Right atrium auricular region (tissue), 2 donors: ENCODE data around the gene WDR45. TPM values are rescaled to one million over a fixed set of nuclear protein-coding genes. Genes with fewer than 3 reads are reported as not detected.

Experiments used
- DNase-seq: peaks from one replicate; pipeline ENCODE4 v3.0.0-alpha.2; 2019; ENCODE audit warnings: low spot score
- H3K27ac ChIP-seq, 2 donors: fragments of 200-600 bp; sonication (generic); 1 replicate in 1 of 2; 2 replicates in 1 of 2; pipeline ENCODE4 v1.5.1; 2016 to 2019
- H3K27me3 ChIP-seq, 2 donors: fragments of 200-600 bp; sonication (generic); one replicate each; pipeline versions ENCODE4 v1.5.1 to v1.6.0; 2017 to 2019
- H3K36me3 ChIP-seq: fragments of 200-600 bp; sonication (generic); one replicate; pipeline ENCODE4 v1.5.1; 2016
- H3K4me1 ChIP-seq, 2 donors: fragments of 200-600 bp; sonication (generic); one replicate each; pipeline versions ENCODE4 v1.5.1 to v1.6.0; 2017 to 2019
- H3K4me3 ChIP-seq, 2 donors: fragments of 200-600 bp; sonication (generic); 1 replicate in 1 of 2; 2 replicates in 1 of 2; pipeline ENCODE4 v1.5.1; 2017 to 2019; ENCODE audit warnings: mild to moderate bottlenecking in 1 of 2, moderate library complexity in 1 of 2
- H3K9me3 ChIP-seq, 2 donors: fragments of 200-600 bp; sonication (generic); one replicate each; pipeline ENCODE4 v1.5.1; 2019
- total RNA-seq, 2 donors: library from RNA; depleted of rRNA; stranded (reverse); fragments of >200 nt; gene quantifications; one replicate each; pipeline ENCODE4 v1.1.0, GENCODE V29; 2016
- TF ChIP-seq, protein P1 (sequence below), 2 donors: fragments of 200-600 bp; sonication (generic); IDR thresholded peaks; one replicate each; pipeline ENCODE4 v1.5.1; 2019; ENCODE audit warnings: antibody characterized with exemption in 2 of 2

Gene WDR45
- total RNA-seq, 2 donors from 2014 or later = 78.3 to 117 TPM

DNA sequence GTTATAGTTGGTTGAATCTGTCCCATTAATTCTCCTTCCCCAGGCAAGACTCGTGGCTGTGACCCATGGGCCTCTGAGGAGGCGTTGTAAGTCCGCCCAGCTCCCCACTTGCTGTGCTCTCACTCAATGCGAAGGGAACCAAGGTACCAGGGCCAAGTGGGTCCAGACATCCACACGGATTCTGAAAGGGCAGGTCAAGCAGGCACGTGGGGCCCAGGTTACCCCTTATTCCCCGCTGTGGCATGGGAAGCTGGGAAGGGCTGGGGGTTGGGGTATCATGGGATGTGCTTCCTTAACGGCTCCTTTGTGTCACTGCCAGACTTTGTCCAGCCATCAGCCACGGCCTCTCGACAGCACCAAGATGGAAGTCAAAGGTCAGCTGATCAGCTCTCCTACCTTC, 17.8 kb downstream of the WDR45 start:
- H3K27me3 ChIP-seq = no peaks in the 10 kb centered on the region
- no peaks in the 10 kb centered on the region for H3K9me3 ChIP-seq
- no peaks in the 10 kb centered on the region for H3K36me3 ChIP-seq
- TF ChIP-seq, protein P1, sequence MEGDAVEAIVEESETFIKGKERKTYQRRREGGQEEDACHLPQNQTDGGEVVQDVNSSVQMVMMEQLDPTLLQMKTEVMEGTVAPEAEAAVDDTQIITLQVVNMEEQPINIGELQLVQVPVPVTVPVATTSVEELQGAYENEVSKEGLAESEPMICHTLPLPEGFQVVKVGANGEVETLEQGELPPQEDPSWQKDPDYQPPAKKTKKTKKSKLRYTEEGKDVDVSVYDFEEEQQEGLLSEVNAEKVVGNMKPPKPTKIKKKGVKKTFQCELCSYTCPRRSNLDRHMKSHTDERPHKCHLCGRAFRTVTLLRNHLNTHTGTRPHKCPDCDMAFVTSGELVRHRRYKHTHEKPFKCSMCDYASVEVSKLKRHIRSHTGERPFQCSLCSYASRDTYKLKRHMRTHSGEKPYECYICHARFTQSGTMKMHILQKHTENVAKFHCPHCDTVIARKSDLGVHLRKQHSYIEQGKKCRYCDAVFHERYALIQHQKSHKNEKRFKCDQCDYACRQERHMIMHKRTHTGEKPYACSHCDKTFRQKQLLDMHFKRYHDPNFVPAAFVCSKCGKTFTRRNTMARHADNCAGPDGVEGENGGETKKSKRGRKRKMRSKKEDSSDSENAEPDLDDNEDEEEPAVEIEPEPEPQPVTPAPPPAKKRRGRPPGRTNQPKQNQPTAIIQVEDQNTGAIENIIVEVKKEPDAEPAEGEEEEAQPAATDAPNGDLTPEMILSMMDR (IDR thresholded peaks at IDR 0.05) = no peak
- DNase-seq = no peak
- H3K4me3 ChIP-seq = no peak overlapping the region
- no peak overlapping the region for H3K27ac ChIP-seq
- H3K4me1 ChIP-seq = no peaks in the 10 kb centered on the region

DNA sequence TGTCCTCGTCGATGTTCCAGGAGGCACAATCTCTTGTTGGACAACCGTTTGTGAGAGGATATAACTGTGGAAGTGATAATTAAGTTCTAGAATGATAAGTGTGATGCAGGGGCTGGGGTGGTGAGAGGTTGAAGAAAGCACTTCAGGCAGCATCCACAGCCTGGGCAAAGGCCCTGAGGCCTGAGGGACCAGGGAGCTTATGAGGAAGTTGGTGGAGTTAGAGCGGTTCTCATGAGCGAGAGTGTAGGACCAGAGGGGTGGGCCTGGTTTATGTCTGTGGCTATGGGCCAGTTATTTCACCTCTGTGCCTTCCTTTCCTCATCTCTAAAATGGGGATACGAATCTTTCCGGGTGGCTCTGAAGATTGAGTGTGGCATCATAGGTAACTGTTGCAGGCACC, 18.2 kb downstream of the WDR45 start:
- Histone ChIP-seq H3K27me3 (no peaks in the 10 kb centered on the region), H3K4me3 (no peak overlapping the region), H3K9me3 (no peaks in the 10 kb centered on the region), H3K36me3 (no peaks in the 10 kb centered on the region), H3K27ac (no peak overlapping the region), H3K4me1 (no peaks in the 10 kb centered on the region)
- DNase-seq = no peak
- TF ChIP-seq, protein P1 (IDR thresholded peaks at IDR 0.05) = no peak

DNA sequence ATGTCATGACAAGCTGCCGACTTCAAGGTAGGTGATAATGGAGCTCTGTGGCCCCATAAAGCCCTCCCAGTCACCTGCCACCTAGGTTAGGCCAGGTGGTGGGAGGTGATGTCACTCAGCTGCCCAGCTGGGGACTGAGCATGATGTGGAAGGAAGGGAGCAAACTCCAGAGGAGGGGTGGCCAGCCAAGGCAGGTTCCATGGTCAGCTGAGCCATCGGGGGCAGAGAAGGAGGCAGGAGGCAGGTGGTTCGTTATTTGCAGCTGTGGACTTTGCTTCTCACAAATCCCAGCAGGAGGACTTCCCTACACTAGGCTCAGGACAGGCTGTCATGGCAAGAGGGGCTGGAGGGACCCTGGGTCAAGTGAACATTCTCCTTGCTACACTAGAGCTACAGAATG, 18.8 kb downstream of the WDR45 start:
- DNase-seq = no peak
- TF ChIP-seq, protein P1 (IDR thresholded peaks at IDR 0.05) = no peak
- H3K36me3 ChIP-seq = no peaks in the 10 kb centered on the region
- H3K4me1 ChIP-seq = no peaks in the 10 kb centered on the region
- H3K27ac ChIP-seq = no peak overlapping the region
- H3K27me3 ChIP-seq = no peaks in the 10 kb centered on the region
- H3K4me3 ChIP-seq = no peak overlapping the region
- no peaks in the 10 kb centered on the region for H3K9me3 ChIP-seq

- TF ChIP-seq, protein P1 (IDR thresholded peaks at IDR 0.05) = no peak
Measured at GRCh38 chrX:49059681-49060085, 20.0 kb downstream of the WDR45 start.

GRCh38 chrX:49059201-49059600, 20.5 kb downstream of the WDR45 start:
- H3K4me3 ChIP-seq = no peak overlapping the region
- H3K27ac ChIP-seq = no peak overlapping the region
- H3K9me3 ChIP-seq = no peaks in the 10 kb centered on the region
- no peaks in the 10 kb centered on the region for H3K36me3 ChIP-seq
- H3K27me3 ChIP-seq = no peaks in the 10 kb centered on the region
- no peaks in the 10 kb centered on the region for H3K4me1 ChIP-seq
- TF ChIP-seq, protein P1 (IDR thresholded peaks at IDR 0.05) = no peak
- no peak for DNase-seq

More at GRCh38 chrX:49059681-49060085, 20.0 kb downstream of the WDR45 start:
- no peak overlapping the region for H3K27ac ChIP-seq
- DNase-seq = no peak
- H3K4me1 ChIP-seq = no peaks in the 10 kb centered on the region
- H3K4me3 ChIP-seq = no peak overlapping the region
- H3K27me3 ChIP-seq = no peaks in the 10 kb centered on the region
- H3K36me3 ChIP-seq = no peaks in the 10 kb centered on the region
- H3K9me3 ChIP-seq = no peaks in the 10 kb centered on the region

GRCh38 chrX:49058794-49059193, 20.9 kb downstream of the WDR45 start, which contains the start of gene CCDC120:
Gene CCDC120, plus strand, starts transcription at chrX:49058999. Its CDS starts 3,043 bp downstream, at chrX:49062042.
- no peak within 1 kb of the TSS for H3K27ac ChIP-seq
- H3K27me3 ChIP-seq = no peaks in the 10 kb centered on the region
- TF ChIP-seq, protein P1 (IDR thresholded peaks at IDR 0.05) = no peak
- no peaks in the 10 kb centered on the region for H3K36me3 ChIP-seq
- no peaks in the 10 kb centered on the region for H3K4me1 ChIP-seq
- no peak within 1 kb of the TSS for H3K4me3 ChIP-seq
- no peaks in the 10 kb centered on the region for H3K9me3 ChIP-seq
- DNase-seq = no peak
